GM23338 (cell line): ENCODE data around the gene AGTRAP. TPM values are rescaled to one million over a fixed set of nuclear protein-coding genes. Genes with fewer than 3 reads are reported as not detected.

Source experiments
- ATAC-seq: fragments of 200-7000 bp; cut with Tn5 transposase; 3 replicates; pipeline ENCODE4 v1.9.1; 2020
- DNase-seq: peaks from one replicate; pipeline ENCODE4 v3.0.0-alpha.2; 2015; ENCODE audit warnings: low spot score
- H2AFZ ChIP-seq: fragments of 200-600 bp; sonication (generic); 2 replicates; pipeline ENCODE4 v1.8.0; 2016; ENCODE audit warnings: antibody characterized with exemption, mild to moderate bottlenecking, moderate library complexity
- H3F3A ChIP-seq: fragments of 200-600 bp; sonication (generic); replicated peaks from 2 replicates; pipeline ENCODE4 v1.8.0; 2017; ENCODE audit warnings: antibody characterized with exemption, mixed run types, low read depth
- H3K27ac ChIP-seq: fragments of 200-600 bp; sonication (generic); 2 replicates; pipeline ENCODE4 v1.6.1; 2016; ENCODE audit warnings: low read depth
- H3K27me3 ChIP-seq: fragments of 200-600 bp; sonication (generic); 2 replicates; pipeline ENCODE4 v1.8.0; 2016; ENCODE audit warnings: mild to moderate bottlenecking, mixed run types, moderate library complexity; ENCODE audit not compliant: insufficient read depth
- H3K36me3 ChIP-seq: fragments of 200-600 bp; sonication (generic); 2 replicates; pipeline ENCODE4 v1.8.0; 2016; ENCODE audit warnings: mild to moderate bottlenecking; ENCODE audit not compliant: insufficient read depth
- H3K4me1 ChIP-seq: fragments of 200-600 bp; sonication (generic); 2 replicates; pipeline ENCODE4 v1.8.0; 2016; ENCODE audit warnings: mild to moderate bottlenecking, moderate library complexity; ENCODE audit not compliant: insufficient read depth
- H3K4me2 ChIP-seq: fragments of 200-600 bp; sonication (generic); 2 replicates; pipeline ENCODE4 v1.7.1; 2017; ENCODE audit warnings: mixed run types
- H3K4me3 ChIP-seq: fragments of 200-600 bp; sonication (generic); 2 replicates; pipeline ENCODE4 v1.6.1; 2016; ENCODE audit warnings: mixed run types
- H3K79me2 ChIP-seq: fragments of 200-600 bp; sonication (generic); replicated peaks from 2 replicates; pipeline ENCODE4 v1.8.0; 2017; ENCODE audit warnings: mild to moderate bottlenecking; ENCODE audit not compliant: insufficient read depth
- H3K9me2 ChIP-seq: fragments of 200-600 bp; sonication (generic); 2 replicates; pipeline ENCODE4 v1.8.0; 2017; ENCODE audit not compliant: insufficient read depth
- H4K20me1 ChIP-seq: fragments of 200-600 bp; sonication (generic); replicated peaks from 2 replicates; pipeline ENCODE4 v1.8.0; 2017; ENCODE audit warnings: mild to moderate bottlenecking; ENCODE audit not compliant: insufficient read depth
- H3K27ac Mint-ChIP-seq: 2 replicates; pipeline ENCODE4 v1.8.0; 2020; ENCODE audit warnings: inconsistent platforms, mild to moderate bottlenecking, moderate library complexity, mixed read lengths
- H3K27me3 Mint-ChIP-seq: 3 replicates; pipeline ENCODE4 v1.8.0; 2022; ENCODE audit warnings: low read depth, mild to moderate bottlenecking, moderate library complexity, mixed read lengths, inconsistent platforms; ENCODE audit not compliant: insufficient read depth, poor library complexity
- H3K36me3 Mint-ChIP-seq: 3 replicates; pipeline ENCODE4 v1.8.0; 2021; ENCODE audit warnings: low read depth, mild to moderate bottlenecking, inconsistent platforms, moderate library complexity, mixed read lengths
- H3K4me1 Mint-ChIP-seq: 3 replicates; pipeline ENCODE4 v1.8.0; 2020; ENCODE audit warnings: mild to moderate bottlenecking, inconsistent platforms, mixed read lengths
- H3K4me3 Mint-ChIP-seq: 3 replicates; pipeline ENCODE4 v1.8.0; 2021; ENCODE audit warnings: moderate library complexity, mild to moderate bottlenecking, inconsistent platforms, mixed read lengths
- H3K9me3 Mint-ChIP-seq: 3 replicates; pipeline ENCODE4 v1.8.0; 2020; ENCODE audit warnings: moderate library complexity, mild to moderate bottlenecking, inconsistent platforms, mixed read lengths
- CREB1 ChIP-seq: fragments of 250-450 bp; sonication (Bioruptor Pico); IDR thresholded peaks from 2 replicates; pipeline ENCODE4 v1.5.0; 2020; ENCODE audit warnings: low read depth, mild to moderate bottlenecking, moderate library complexity
- EZH2 ChIP-seq: fragments of 200-600 bp; sonication (generic); IDR thresholded peaks from one replicate; pipeline ENCODE4 v1.8.0; 2017; ENCODE audit warnings: antibody characterized with exemption, mild to moderate bottlenecking, low read depth; ENCODE audit not compliant: unreplicated experiment
- EZH2phosphoT487 ChIP-seq: fragments of 200-600 bp; sonication (generic); IDR thresholded peaks from one replicate; pipeline ENCODE4 v1.8.1; 2018; ENCODE audit warnings: antibody characterized with exemption; ENCODE audit not compliant: unreplicated experiment
- JUNB ChIP-seq: IDR thresholded peaks from one replicate; pipeline ENCODE4 v1.6.1; 2016; ENCODE audit warnings: antibody characterized with exemption; ENCODE audit not compliant: unreplicated experiment
- NANOG ChIP-seq: IDR thresholded peaks from 2 replicates; pipeline ENCODE4 v1.6.1; 2016; ENCODE audit warnings: antibody characterized with exemption, borderline replicate concordance
- POLR2AphosphoS5 ChIP-seq: IDR thresholded peaks from 2 replicates; pipeline ENCODE4 v1.6.1; 2016; ENCODE audit warnings: antibody characterized with exemption, low read depth
- STAT1 ChIP-seq: IDR thresholded peaks from one replicate; pipeline ENCODE4 v1.6.1; 2016; ENCODE audit warnings: antibody characterized with exemption; ENCODE audit not compliant: unreplicated experiment
- ZNF114 ChIP-seq: fragments of 250-450 bp; sonication (Bioruptor Pico); IDR thresholded peaks from 2 replicates; pipeline ENCODE4 v1.5.0; 2020; ENCODE audit warnings: mild to moderate bottlenecking, moderate library complexity
- ZNF331 ChIP-seq: fragments of 250-450 bp; sonication (Bioruptor Pico); IDR thresholded peaks from 2 replicates; pipeline ENCODE4 v1.5.0; 2020; ENCODE audit warnings: low read depth, mild to moderate bottlenecking, moderate library complexity
- polyA plus RNA-seq: library from polyadenylated mRNA; unstranded; fragments of >200 nt; fragmentation: Nextera tagmentation; extraction: Ambion mirVana; gene quantifications from 2 replicates; pipeline ENCODE4 v1.2.1, GENCODE V29; 2016
- total RNA-seq: library from RNA; depleted of rRNA; stranded (reverse); fragments of >200 nt; shearing (Covaris generic); gene quantifications from 2 replicates; pipeline ENCODE4 v1.2.3, GENCODE V29; 2014
- TF ChIP-seq, protein P1 (sequence below): fragments of 250-450 bp; sonication (Bioruptor Pico); IDR thresholded peaks from 2 replicates; pipeline ENCODE4 v1.5.0; 2020; ENCODE audit warnings: mild to moderate bottlenecking, moderate library complexity
- TF ChIP-seq, protein P2 (sequence below), 2 experiments: fragments of 200-600 bp in 1 of 2; sonication (generic) in 1 of 2; conservative IDR thresholded peaks; 2 replicates each; pipeline versions ENCODE4 v1.5.1 to v1.6.1; 2016 to 2017; ENCODE audit warnings: antibody characterized with exemption in 2 of 2, low read depth in 2 of 2, mild to moderate bottlenecking in 2 of 2, moderate library complexity in 1 of 2
- TF ChIP-seq, protein P3 (sequence below): IDR thresholded peaks from one replicate; pipeline ENCODE4 v1.6.1; 2018; ENCODE audit warnings: antibody characterized with exemption; ENCODE audit not compliant: unreplicated experiment
- TF ChIP-seq, protein P4 (sequence below): IDR thresholded peaks from 2 replicates; pipeline ENCODE4 v1.6.1; 2016; ENCODE audit warnings: antibody characterized with exemption

AGTRAP gene
- total and polyA plus RNA-seq, 2 experiments from 2014 or later: 79.4 to 102 TPM

DNA sequence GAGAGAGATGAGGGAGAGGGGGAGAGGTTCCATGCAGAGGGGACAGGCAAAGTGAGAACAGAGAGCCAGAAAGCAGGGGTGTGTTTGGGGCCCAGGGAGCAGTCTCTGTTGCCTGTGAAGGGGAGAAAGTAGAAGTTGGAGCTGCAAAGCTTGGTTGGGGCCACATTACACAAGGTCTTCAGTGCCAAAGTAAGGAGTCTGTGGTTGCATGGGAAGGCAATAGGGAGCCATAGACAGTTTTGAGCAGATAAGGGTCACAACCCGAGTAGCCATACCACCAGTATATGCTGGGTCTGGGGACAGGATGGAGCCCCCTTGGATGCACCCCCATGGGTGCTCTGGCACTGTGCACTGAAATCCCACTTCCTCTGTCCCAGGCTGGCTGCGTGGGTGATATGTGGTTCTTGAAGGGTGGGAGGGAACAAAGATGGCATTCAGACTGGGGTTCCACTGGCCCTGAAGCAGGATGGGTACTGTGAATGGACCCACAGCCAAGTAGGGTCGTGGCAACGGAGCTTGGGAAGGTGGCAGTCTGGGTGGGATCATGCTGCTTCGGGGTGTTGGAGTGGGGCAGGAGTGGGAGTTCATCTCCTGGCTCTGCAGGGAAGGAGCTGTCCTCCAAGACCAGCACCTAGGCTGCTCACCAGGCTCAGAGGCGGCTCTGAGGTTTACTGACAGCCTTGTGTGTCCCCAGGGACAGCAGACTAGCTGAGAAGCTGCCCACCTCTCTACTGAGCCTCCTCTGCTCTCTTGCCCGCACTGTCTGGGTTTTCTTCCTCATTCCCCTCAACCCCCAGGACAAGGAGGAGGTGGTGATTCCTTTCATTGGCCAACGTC, 32.4 kb upstream of the AGTRAP start:
- H2AFZ ChIP-seq: no peak overlapping the region
- H3F3A ChIP-seq: peaks cover 27% of the 10 kb centered on the region
- no peaks in the 10 kb centered on the region for H3K9me2 ChIP-seq
- 0 out of 2 replicates have a peak overlapping the region, but pooled peaks have one; percentile 49 for H3K27ac Mint-ChIP-seq
- H3K36me3 Mint-ChIP-seq: 0 out of 3 replicates have a peak, but pooled peaks cover 4% of the 10 kb centered on the region
- H3K27me3 ChIP-seq: no peaks in the 10 kb centered on the region
- H3K4me1 Mint-ChIP-seq: peaks cover 58% of the 10 kb centered on the region
- H3K27ac ChIP-seq: no peak overlapping the region
- peaks cover 51% of the 10 kb centered on the region for H3K4me1 ChIP-seq
- no peak overlapping the region for H3K4me2 ChIP-seq
- TF ChIP-seq CREB1 (CRISPR knock-in tag): no peak
- TF ChIP-seq NANOG: no peak
- TF ChIP-seq EZH2phosphoT487: no peak
- TF ChIP-seq, protein P1, sequence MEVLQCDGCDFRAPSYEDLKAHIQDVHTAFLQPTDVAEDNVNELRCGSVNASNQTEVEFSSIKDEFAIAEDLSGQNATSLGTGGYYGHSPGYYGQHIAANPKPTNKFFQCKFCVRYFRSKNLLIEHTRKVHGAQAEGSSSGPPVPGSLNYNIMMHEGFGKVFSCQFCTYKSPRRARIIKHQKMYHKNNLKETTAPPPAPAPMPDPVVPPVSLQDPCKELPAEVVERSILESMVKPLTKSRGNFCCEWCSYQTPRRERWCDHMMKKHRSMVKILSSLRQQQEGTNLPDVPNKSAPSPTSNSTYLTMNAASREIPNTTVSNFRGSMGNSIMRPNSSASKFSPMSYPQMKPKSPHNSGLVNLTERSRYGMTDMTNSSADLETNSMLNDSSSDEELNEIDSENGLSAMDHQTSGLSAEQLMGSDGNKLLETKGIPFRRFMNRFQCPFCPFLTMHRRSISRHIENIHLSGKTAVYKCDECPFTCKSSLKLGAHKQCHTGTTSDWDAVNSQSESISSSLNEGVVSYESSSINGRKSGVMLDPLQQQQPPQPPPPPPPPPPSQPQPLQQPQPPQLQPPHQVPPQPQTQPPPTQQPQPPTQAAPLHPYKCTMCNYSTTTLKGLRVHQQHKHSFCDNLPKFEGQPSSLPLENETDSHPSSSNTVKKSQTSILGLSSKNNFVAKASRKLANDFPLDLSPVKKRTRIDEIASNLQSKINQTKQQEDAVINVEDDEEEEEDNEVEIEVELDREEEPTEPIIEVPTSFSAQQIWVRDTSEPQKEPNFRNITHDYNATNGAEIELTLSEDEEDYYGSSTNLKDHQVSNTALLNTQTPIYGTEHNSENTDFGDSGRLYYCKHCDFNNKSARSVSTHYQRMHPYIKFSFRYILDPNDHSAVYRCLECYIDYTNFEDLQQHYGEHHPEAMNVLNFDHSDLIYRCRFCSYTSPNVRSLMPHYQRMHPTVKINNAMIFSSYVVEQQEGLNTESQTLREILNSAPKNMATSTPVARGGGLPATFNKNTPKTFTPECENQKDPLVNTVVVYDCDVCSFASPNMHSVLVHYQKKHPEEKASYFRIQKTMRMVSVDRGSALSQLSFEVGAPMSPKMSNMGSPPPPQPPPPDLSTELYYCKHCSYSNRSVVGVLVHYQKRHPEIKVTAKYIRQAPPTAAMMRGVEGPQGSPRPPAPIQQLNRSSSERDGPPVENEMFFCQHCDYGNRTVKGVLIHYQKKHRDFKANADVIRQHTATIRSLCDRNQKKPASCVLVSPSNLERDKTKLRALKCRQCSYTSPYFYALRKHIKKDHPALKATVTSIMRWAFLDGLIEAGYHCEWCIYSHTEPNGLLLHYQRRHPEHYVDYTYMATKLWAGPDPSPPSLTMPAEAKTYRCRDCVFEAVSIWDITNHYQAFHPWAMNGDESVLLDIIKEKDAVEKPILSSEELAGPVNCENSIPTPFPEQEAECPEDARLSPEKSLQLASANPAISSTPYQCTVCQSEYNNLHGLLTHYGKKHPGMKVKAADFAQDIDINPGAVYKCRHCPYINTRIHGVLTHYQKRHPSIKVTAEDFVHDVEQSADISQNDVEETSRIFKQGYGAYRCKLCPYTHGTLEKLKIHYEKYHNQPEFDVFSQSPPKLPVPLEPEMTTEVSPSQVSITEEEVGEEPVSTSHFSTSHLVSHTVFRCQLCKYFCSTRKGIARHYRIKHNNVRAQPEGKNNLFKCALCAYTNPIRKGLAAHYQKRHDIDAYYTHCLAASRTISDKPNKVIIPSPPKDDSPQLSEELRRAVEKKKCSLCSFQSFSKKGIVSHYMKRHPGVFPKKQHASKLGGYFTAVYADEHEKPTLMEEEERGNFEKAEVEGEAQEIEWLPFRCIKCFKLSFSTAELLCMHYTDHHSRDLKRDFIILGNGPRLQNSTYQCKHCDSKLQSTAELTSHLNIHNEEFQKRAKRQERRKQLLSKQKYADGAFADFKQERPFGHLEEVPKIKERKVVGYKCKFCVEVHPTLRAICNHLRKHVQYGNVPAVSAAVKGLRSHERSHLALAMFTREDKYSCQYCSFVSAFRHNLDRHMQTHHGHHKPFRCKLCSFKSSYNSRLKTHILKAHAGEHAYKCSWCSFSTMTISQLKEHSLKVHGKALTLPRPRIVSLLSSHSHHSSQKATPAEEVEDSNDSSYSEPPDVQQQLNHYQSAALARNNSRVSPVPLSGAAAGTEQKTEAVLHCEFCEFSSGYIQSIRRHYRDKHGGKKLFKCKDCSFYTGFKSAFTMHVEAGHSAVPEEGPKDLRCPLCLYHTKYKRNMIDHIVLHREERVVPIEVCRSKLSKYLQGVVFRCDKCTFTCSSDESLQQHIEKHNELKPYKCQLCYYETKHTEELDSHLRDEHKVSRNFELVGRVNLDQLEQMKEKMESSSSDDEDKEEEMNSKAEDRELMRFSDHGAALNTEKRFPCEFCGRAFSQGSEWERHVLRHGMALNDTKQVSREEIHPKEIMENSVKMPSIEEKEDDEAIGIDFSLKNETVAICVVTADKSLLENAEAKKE: no peak
- TF ChIP-seq, protein P2, sequence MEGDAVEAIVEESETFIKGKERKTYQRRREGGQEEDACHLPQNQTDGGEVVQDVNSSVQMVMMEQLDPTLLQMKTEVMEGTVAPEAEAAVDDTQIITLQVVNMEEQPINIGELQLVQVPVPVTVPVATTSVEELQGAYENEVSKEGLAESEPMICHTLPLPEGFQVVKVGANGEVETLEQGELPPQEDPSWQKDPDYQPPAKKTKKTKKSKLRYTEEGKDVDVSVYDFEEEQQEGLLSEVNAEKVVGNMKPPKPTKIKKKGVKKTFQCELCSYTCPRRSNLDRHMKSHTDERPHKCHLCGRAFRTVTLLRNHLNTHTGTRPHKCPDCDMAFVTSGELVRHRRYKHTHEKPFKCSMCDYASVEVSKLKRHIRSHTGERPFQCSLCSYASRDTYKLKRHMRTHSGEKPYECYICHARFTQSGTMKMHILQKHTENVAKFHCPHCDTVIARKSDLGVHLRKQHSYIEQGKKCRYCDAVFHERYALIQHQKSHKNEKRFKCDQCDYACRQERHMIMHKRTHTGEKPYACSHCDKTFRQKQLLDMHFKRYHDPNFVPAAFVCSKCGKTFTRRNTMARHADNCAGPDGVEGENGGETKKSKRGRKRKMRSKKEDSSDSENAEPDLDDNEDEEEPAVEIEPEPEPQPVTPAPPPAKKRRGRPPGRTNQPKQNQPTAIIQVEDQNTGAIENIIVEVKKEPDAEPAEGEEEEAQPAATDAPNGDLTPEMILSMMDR (conservative IDR thresholded peaks at IDR 0.05; ENCODE audit: low read depth in 2 of 2): no peak
- TF ChIP-seq ZNF331 (CRISPR knock-in tag): no peak
- TF ChIP-seq, protein P3, sequence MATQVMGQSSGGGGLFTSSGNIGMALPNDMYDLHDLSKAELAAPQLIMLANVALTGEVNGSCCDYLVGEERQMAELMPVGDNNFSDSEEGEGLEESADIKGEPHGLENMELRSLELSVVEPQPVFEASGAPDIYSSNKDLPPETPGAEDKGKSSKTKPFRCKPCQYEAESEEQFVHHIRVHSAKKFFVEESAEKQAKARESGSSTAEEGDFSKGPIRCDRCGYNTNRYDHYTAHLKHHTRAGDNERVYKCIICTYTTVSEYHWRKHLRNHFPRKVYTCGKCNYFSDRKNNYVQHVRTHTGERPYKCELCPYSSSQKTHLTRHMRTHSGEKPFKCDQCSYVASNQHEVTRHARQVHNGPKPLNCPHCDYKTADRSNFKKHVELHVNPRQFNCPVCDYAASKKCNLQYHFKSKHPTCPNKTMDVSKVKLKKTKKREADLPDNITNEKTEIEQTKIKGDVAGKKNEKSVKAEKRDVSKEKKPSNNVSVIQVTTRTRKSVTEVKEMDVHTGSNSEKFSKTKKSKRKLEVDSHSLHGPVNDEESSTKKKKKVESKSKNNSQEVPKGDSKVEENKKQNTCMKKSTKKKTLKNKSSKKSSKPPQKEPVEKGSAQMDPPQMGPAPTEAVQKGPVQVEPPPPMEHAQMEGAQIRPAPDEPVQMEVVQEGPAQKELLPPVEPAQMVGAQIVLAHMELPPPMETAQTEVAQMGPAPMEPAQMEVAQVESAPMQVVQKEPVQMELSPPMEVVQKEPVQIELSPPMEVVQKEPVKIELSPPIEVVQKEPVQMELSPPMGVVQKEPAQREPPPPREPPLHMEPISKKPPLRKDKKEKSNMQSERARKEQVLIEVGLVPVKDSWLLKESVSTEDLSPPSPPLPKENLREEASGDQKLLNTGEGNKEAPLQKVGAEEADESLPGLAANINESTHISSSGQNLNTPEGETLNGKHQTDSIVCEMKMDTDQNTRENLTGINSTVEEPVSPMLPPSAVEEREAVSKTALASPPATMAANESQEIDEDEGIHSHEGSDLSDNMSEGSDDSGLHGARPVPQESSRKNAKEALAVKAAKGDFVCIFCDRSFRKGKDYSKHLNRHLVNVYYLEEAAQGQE: no peak
- TF ChIP-seq POLR2AphosphoS5: no peak
- TF ChIP-seq EZH2: no peak
- no peak for TF ChIP-seq STAT1
- no peak for TF ChIP-seq ZNF114 (CRISPR knock-in tag)
- TF ChIP-seq, protein P4, sequence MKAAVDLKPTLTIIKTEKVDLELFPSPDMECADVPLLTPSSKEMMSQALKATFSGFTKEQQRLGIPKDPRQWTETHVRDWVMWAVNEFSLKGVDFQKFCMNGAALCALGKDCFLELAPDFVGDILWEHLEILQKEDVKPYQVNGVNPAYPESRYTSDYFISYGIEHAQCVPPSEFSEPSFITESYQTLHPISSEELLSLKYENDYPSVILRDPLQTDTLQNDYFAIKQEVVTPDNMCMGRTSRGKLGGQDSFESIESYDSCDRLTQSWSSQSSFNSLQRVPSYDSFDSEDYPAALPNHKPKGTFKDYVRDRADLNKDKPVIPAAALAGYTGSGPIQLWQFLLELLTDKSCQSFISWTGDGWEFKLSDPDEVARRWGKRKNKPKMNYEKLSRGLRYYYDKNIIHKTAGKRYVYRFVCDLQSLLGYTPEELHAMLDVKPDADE: no peak
- TF ChIP-seq JUNB: no peak
- H3K27me3 Mint-ChIP-seq: peaks cover 12% of the 10 kb centered on the region
- peaks cover 32% of the 10 kb centered on the region for H3K79me2 ChIP-seq
- no peak overlapping the region for H3K4me3 ChIP-seq
- DNase-seq: no peak
- H3K4me3 Mint-ChIP-seq: no peak overlapping the region
- no peaks in the 10 kb centered on the region for H4K20me1 ChIP-seq
- no peaks in the 10 kb centered on the region for H3K9me3 Mint-ChIP-seq
- H3K36me3 ChIP-seq: no peaks in the 10 kb centered on the region; the same call in 1 of the 2 replicates
- ATAC-seq: peak; percentile 8; the same call in 2 of the 3 replicates
